ENCODE measurements around the gene LCAT.
"Not testable (repeated sequence)": the region's sequence is repeated elsewhere in the genome, so short reads cannot be mapped to it uniquely, and the experiment has no call there.

Gene LCAT, protein sequence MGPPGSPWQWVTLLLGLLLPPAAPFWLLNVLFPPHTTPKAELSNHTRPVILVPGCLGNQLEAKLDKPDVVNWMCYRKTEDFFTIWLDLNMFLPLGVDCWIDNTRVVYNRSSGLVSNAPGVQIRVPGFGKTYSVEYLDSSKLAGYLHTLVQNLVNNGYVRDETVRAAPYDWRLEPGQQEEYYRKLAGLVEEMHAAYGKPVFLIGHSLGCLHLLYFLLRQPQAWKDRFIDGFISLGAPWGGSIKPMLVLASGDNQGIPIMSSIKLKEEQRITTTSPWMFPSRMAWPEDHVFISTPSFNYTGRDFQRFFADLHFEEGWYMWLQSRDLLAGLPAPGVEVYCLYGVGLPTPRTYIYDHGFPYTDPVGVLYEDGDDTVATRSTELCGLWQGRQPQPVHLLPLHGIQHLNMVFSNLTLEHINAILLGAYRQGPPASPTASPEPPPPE

DNA sequence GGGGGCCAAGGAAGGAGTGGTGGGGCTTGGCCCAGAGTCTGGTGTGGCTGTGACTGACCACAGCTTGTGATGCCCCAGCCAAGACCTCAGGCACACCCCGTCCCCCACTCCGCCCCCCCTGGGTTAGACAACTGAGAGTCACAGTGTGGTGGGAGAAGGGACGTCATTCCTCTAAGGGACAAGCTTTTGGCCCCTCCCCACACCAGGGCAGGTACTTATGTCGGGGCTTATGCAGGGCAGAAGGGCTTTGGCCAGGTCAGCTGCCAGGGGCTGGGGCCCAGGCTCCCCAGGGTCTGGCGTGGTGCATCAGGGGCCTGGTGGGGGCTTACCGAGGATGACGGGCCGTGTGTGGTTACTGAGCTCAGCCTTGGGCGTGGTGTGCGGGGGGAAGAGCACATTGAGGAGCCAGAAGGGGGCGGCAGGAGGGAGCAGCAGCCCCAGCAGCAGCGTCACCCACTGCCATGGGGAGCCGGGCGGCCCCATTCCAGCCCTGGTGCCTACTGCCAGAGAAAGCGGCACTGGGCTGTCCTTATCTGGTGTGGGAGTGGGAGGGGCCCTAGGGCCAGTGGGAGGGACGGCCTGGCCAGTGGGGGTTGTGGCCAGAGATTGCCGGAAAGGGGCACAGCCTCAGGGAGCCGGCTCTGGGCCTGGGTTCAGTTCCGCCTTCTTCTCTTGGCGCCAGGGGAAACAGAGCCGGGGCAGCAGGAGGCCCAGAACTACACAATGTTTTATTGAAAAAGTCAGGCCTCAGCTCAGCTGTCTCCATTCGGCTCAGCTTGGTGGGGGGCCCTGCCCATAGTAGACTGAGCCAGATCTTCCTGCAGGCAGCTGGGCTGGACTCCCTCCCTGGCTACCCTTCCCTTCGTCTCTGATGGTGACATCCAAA lies at the start of gene LCAT:
Gene LCAT, minus strand, starts transcription at position 502 of the 886 bp plus-strand sequence. Its CDS starts 19 bp downstream, at position 483.
- no peak for DNase-seq (ENCODE audit: low read depth in 3 of 3, low spot score in 1 of 3)

DNA sequence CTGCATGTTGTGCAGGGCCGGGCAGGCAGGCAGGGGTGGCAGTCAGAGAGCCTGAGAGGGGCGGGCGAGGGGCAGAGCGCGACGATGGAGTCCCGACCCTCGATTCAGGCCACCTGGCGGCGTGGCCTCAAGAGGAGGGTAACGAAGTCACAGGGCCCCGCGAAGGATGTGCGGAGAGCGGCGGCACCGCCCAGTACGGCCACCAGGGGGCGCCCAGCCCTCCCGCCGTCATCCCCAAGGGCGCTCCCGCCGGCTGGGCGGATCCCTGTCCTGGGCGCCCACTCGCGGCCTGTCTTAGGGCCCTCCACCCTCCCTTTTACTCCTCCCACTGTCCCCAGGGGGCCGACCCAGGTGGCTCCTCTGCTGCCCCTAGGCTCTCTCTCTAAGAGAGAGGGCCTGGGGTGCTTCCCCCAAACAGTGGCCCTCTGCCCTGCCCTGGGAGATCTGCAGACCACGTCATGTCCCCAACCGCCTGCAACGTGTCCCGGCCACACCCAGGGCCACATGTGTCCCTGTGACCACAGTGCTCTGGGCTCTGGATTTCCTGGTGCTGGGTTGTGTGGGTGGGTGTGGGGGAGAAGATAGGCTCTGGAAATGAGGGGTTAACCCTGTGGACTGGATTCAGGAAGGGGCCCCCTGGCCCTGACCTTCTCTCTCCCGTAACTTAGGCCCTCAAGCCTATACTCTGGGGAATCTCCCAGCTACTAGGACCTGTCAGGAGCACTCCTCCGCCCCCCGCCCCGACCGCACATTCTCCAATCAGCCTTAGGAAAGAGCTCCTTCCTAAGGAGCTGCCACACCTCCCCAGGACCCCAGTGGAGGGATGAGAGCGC lies 49.5 kb upstream of the LCAT start:
- DNase-seq (ENCODE audit: low read depth in 3 of 3, low spot score in 1 of 3), result peak; percentile 48 to 82 (median 69)

DNA sequence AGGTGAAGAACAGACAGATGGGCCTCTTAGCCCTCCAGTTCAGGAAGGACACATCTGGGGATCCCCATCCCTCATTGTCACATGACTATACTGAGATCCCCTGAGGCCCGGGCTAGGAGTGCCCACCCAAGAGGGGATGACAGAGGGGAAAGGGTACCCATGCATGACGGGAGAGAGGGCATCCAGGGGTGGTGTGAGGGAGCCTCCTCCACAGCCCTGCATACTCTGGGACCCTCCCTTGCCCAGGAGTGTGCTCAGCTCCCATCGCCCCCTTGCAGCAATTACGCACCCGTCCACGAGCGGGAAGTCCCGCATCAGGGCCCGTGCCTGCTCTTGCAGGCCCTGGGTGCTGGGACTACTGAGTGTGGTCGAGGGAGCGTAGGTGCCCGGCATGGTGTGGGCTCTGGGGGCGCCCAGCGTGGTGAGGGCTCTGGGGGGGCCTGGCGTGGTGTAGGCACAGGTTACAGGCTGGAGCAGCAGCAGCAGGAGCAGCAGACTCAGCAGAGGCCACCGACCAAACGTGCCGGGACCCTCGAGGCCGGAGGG lies 48.8 kb upstream of the LCAT start:
- no peak for DNase-seq (ENCODE audit: low read depth in 3 of 3, low spot score in 1 of 3)

DNA sequence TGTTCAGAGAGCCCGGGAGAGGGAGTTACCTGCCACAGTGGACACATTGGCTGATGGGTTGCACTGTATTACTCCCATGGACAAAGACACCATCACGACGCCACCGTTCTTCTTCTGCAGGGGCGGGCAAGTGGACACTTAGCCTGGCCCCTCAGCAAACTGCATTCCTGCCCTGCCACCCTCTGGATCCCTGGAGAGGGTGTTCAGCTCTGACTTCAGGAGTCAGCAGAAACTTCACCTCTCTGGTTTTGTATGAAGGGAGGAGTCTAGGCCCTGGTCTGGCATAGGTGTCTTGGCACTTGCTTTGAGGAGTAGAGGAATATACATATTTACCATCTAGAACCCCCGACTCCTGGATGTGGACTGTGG lies 46.1 kb upstream of the LCAT start:
- DNase-seq (ENCODE audit: low read depth in 3 of 3, low spot score in 1 of 3), result no peak

DNA sequence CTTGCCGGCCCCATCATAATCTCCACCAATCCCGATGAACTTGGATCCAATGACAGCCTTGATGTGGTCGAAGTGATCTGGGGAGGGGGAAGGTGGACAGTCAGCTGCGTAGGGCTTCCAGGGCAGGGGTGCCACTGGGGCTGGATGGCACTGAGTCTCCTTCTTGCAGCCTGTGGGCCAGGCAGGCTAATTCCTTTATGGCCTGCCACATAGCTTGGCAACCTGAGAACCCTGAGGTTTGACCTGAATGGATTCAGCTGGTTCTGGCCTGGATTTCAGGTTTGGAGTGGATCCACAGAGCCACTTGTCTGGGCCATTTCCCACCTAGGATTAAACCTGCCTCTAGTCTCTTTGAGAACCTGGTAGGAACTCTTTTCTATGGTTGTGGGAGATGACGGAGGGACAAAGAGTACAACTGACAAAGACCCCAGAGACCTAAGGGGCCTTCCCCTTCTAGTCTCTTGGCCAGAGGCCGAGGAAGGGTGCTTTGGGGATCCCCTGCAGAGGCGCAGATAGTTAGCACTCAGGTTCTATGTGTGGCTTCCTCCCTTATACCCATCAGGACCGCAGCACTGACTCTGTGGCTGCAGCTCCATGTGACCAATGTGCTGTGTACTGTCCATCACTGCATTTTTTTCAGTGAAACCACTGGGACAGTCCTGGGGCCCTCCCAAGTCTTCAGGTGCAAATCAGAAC lies 45.5 kb upstream of the LCAT start:
- DNase-seq (ENCODE audit: low read depth in 3 of 3, low spot score in 1 of 3), result no peak

DNA sequence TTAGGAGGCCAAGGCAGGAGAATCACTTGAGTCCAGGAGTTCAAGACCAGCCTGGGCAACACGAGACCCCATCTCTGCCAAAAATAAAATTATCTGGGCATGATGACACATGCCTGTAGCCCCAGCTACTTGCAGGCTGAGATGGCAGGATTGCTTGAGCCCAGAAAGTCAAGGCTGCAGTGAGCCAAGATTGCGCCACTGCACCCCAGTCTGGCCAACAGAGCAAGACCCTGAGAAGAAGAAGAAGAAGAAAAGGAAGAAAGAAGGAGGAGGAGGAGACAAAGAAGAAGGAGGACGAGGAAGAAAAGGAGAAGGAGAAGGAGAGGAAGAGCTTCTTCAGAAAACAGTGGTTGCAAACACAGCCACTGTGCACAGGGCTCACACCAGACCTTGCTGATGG lies 44.8 kb upstream of the LCAT start:
- DNase-seq (ENCODE audit: low read depth in 3 of 3, low spot score in 1 of 3), result no peak

DNA sequence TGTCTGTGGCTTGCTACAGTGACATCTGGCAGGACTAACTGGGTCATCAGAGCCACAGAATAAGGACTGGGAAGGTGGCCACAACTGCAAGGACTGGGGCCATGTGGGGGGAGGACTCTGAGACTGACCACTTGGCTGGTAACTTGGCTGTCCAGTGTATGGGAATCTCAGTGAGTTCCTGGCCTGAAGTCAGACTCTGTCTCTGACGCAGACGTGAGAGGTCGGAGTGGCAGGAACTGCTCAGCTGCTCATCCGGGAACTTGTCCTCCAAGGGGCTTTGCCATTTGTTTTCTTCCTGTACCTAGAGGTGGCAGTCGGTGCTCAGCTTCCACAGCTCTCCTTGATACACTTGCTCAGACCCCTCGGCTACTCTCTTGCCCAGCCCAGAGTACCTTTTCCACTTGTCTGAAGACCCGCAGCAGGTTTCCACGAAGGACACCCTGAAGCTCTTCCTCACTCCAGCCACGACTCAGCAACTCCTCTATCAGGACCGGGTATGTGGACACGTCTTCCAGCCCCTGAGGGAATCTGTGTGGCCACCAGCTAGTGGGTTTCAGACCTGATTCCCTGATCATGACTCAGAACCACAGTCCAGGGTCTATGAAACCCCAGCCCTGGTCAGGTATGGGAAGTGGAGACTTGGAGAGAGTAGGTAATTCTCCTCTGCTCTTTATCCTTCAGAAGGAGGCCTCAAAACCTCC lies 43.7 kb upstream of the LCAT start:
- no peak for DNase-seq (ENCODE audit: low read depth in 3 of 3, low spot score in 1 of 3)

DNA sequence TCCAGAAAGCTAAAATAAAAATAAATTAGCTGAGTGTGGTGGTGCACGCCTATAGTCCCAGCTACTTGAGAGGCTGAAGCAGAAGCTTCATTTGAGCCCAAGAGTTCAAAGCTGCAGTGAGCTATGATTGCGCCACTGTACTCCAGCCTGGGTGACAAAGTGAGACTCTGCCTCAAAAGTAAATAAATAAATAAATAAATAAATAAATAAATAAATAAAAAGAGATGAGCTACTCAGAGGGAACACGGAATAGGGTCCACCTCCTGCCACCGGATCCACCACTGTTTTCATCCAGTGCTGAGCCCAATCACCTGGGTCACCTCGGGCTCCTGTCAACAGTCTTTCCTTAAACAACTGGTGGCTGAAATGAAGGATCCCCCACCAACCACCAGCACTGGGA lies 43.0 kb upstream of the LCAT start:
- DNase-seq (ENCODE audit: low read depth in 3 of 3, low spot score in 1 of 3), result no peak

DNA sequence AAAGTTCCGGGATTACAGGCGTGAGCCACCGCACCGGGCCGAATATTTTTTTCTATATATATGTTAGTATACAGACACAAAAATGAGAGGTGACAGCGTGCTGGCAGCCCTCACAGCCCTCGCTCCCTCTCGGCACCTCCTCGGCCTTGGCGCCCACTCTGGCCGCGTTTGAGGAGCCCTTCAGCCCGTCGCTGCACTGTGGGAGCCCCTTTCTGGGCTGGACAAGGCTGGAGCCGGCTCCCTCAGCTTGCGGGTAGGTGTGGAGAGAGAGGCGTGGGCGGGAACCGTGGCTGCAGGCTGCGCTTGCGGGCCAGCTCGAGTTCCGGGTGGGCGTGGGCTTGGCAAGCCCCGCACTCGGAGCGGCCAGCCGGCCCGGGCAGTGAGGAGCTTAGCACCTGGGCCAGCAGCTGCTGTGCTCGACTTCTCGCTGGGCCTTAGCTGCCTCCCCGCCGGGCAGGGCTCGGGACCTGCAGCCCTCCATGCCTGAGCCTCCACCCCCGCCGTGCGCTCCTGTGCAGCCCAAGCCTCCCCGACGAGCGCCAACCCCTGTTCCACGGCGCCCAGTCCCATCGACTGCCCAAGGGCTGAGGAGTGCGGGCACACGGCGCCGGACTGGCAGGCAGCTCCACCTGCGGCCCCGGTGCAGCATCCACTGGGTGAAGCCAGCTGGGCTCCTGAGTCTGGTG lies 38.2 kb upstream of the LCAT start:
- DNase-seq (ENCODE audit: low read depth in 3 of 3, low spot score in 1 of 3), result no peak

DNA sequence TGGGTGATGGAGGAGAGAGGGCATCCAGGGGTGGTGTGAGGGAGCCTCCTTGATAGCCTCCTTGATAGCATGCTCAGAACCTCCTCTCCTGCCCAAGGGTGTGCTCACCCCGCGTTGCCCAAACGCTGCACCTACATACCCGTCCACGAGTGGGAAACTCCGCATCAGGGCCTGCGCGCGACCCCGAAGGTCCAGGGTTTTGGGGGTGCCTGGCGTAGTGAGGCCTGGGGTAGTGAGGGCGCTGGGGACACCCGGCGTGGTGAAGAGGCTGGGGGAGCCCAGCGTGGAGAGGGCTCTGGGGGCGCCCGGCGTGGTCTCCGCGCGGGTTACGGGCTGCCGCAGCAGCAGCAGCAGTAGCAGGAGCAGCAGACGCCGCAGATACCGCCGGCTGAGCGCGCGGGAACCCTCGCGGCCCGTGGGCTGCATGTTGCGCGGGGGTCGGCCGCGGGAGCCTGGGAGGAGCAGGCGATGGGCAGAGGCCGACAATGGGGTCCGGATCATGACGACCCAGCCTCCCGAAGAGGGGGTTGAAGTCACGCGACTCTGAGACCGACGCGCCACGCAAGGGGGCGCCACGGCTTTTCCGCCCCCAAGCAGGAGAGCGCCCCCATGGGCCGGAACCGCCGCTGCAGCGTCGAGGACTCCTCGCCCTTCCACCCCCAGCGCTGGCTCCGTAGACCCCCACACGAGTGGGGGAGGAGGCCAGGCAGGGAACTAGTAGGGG lies 36.2 kb upstream of the LCAT start, which contains the start of gene DPEP3:
Gene DPEP3, minus strand, starts transcription at position 545 of the 724 bp plus-strand sequence. Its CDS starts 119 bp downstream, at position 426.
- no peak for DNase-seq (ENCODE audit: low read depth in 3 of 3, low spot score in 1 of 3)

DNA sequence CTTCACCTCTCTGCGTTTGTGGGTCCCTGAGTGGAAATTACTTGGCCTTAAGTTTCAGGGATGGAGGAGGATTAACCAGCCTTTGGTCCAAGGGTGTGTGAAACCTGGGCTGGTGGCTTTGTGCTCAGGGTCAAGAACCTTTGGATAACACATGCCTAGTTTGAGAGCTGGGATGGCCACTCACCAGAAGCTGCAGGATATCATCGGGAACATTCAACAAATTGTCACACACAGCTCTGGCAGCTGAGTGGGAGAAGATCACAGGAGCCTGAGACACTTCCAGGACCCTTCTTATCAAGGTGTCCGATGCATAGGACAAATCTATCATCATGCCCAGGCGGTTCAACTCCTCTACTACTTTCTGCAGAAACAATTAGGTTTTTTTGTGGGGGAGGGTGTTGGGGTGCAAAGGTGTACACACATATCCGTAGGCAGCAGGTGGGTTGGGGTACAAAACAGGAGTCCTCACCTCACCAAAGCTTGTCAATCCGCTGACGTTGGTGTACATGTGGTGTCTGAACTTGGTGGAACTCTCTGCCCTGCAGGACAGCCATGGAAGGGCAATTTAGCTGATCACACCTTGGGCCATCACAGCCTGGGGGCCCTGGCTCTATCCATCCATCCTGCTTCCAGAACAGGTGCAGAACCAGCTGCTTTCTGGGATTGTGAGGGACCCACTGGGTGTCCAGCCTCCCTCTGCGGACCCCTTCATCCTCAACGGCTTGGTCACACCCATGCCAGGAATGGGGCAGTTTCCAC lies 33.7 kb upstream of the LCAT start:
- no peak for DNase-seq (ENCODE audit: low read depth in 3 of 3, low spot score in 1 of 3)

DNA sequence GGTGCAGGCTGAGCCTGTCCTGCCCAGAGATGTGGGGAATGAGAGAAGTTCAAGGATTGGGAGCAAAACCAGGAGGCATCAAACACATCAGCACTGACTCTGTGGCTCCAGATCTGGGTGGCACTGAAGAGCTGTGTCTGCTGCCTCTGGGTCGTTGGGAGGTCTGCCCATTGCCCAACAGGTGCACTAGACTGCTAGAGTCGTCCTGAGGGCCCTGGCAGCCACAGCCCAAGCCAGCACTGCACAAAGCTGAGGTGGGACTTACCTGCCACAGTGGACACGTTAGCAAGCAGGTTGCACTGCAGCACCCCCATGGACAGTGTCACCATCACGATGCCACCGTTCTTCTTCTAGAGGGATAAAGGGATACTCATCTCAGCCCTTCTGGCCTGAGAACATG lies 33.1 kb upstream of the LCAT start:
- no peak for DNase-seq (ENCODE audit: low read depth in 3 of 3, low spot score in 1 of 3)

DNA sequence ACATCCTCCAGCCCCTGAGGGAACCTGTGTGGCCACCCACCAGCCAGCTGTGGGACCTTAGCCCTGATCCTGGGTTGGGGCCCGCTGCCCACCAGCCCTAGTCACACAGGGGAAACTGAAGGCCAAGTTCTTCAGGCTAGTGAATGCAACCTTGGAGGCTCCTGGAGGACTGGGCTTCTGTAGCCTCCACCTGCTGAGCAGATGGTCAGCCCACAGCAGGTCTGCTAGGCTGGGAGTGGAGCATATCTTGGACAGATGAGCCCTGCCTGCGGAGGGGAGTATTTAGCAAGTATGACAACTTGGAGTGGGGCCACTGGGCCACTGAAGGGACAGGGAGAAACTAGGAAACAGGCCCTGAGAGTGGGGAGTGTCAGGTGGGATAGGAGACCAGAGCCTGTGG lies 32.3 kb upstream of the LCAT start:
- no peak for DNase-seq (ENCODE audit: low read depth in 3 of 3, low spot score in 1 of 3)

DNA sequence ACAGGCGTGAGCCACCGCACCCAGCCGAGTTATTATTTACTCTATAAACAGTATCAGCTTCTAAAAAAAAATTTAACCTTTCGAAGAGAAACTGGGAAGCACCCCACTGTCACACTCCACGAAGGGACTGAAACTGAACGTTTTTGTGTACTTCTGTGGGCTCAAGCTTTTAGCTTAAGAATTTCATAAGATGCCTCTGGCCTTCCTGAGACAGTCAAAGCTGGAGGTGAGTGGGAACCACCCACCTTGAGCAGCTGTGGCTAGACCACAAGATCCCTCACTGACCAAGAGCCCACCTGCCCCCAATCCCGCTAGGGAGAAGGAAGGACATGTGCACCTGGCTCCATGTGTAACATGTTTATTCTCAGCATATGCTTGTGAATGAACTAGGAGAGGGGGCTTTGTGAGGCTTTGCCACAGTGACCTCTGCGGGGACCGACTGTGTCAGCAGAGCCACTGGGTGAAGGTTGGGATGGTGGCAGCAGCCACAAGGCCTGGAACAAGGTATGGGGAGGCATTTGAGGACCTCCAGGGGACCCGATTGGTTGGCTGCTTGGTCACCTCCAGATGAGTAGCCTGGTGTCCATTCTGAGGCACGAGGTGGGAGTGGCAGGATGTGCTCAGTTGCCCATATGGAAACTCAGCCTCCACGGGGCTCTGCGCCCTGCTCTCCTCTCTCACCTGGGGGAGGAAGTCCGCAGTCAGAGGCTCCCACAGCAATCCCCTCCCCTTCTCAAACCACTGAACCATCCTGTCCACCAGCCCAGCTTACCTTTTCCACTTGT lies 31.6 kb upstream of the LCAT start:
- DNase-seq (ENCODE audit: low read depth in 3 of 3, low spot score in 1 of 3), result no peak

DNA sequence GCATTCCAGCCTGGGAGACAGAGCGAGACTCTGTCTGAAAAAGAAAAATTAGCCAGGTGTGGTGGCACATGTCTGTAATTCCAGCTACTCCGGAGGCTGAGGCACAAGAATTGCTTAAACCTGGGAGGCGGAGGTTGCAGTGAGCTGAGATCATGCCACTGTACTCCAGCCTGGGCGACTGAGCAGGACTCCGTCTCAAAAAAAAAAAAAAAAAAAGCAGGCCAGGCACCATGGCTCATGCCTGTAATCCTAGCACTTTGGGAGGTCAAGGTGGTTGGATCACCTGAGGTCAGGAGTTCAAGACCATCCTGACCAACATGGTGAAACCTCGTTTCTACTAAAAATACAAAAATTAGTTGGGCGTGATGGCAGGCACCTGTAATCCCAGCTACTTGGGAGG lies 28.4 kb upstream of the LCAT start:
- not testable (repeated sequence) for DNase-seq (ENCODE audit: low read depth in 3 of 3, low spot score in 1 of 3)

DNA sequence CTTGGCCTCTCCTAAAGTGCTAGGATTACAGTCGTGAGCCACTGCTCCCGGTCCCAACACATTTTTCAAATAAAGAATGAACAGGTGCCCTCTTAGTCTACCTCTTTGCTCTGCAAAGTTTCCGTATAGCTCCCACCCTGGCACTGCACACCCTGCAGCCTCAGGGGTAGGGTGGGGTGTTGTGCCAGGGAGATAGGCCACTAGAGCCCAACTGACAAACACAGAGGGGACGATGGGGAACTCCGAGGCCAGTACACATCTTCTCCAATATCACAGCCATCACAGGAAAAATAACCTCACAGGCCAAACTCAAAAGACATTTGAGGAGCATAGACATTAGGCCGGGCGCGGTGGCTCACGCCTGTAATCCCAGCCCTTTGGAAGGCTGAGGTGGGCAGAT lies 27.2 kb upstream of the LCAT start:
- no peak for DNase-seq (ENCODE audit: low read depth in 3 of 3, low spot score in 1 of 3)
